Hepatocyte (in vitro differentiated cells): ENCODE results near the gene HIF1A.

Experiments
- EZH2 ChIP-seq: fragments of 200-600 bp; sonication (generic); IDR thresholded peaks from 2 replicates; pipeline ENCODE4 v1.6.1; 2016; ENCODE audit warnings: antibody characterized with exemption, mild to moderate bottlenecking, borderline replicate concordance
- EZH2phosphoT487 ChIP-seq: fragments of 200-600 bp; sonication (generic); IDR thresholded peaks from one replicate; pipeline ENCODE4 v1.6.1; 2018; ENCODE audit warnings: antibody characterized with exemption, mild to moderate bottlenecking, low read depth, moderate library complexity; ENCODE audit not compliant: unreplicated experiment, severe bottlenecking
- TF ChIP-seq, protein P1 (sequence below): fragments of 200-600 bp; sonication (generic); IDR thresholded peaks from 2 replicates; pipeline ENCODE4 v1.5.1; 2016; ENCODE audit warnings: antibody characterized with exemption, mild to moderate bottlenecking; ENCODE audit not compliant: poor library complexity

DNA sequence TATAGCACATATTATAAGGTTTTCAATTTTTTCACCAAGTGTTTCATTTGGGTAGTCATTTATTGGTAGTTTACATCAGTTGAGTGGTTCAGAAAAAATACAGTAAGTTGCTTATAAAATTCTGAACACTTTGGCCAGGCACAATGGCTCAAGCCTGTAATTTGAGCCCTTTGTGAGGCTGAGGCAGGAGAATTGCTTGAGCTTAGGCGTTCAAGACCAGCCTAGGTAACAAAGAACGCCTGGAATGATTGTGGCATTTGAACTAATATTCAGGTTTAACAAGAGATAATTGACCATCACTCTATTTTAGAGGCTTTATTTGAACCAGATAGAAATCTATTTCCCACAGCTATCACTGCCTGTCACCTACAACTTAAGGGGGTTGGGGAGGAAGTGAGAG is 22.7 kb downstream of the HIF1A start:
- TF ChIP-seq, protein P1, sequence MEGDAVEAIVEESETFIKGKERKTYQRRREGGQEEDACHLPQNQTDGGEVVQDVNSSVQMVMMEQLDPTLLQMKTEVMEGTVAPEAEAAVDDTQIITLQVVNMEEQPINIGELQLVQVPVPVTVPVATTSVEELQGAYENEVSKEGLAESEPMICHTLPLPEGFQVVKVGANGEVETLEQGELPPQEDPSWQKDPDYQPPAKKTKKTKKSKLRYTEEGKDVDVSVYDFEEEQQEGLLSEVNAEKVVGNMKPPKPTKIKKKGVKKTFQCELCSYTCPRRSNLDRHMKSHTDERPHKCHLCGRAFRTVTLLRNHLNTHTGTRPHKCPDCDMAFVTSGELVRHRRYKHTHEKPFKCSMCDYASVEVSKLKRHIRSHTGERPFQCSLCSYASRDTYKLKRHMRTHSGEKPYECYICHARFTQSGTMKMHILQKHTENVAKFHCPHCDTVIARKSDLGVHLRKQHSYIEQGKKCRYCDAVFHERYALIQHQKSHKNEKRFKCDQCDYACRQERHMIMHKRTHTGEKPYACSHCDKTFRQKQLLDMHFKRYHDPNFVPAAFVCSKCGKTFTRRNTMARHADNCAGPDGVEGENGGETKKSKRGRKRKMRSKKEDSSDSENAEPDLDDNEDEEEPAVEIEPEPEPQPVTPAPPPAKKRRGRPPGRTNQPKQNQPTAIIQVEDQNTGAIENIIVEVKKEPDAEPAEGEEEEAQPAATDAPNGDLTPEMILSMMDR = no peak
- TF ChIP-seq EZH2phosphoT487 (no peak), EZH2 (no peak)
